Measurements from ENCODE around the gene APCDD1L. TPM values are rescaled to one million over a fixed set of nuclear protein-coding genes. Genes with fewer than 3 reads are reported as not detected.

APCDD1L gene
- total and polyA plus RNA-seq, 2 experiments from 2014 or later = 16.6 to 25.6 TPM

DNA sequence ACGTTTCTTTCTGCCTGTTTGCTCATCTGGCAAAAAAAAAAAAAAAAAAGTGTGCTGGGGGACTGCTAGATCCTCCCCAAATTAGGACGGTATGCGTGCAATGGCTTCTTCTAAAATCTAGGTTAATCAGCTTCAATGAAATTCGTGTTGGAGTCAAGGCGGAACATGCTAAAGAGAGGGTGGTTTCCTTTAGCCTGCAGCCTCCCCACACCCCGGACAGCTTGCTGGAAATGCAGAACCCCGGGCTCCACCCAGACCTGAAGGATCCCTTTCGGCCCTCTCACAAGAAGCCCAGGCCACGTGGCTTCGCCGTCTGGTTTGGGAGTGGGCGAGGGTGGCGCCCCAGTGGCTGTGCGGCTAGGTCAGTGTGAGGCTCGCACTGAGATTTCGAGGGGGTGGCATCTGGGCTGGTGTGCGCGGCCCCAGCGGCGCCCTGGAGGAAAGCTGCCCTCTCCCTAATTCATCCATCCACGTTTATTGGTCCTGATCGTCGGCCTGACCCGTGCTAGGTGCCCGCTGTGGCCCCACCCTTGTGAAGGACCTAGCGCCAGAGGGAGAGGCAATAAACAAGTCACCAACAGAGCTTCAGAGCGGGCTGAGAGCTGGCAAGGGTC is 49.0 kb downstream of the APCDD1L start:
- Histone ChIP-seq H3K27ac (no peak overlapping the region), H3K4me2 (ENCODE audit: unreplicated experiment) (no peak overlapping the region), H3K9me2 (ENCODE audit: insufficient read depth) (no peaks in the 10 kb centered on the region), H3K9ac (no peak overlapping the region), H3F3A (ENCODE audit: insufficient read depth) (peaks cover 6% of the 10 kb centered on the region; the same call in 1 of the 2 replicates), H3K36me3 (ENCODE audit: low read depth) (no peaks in the 10 kb centered on the region), H3K79me2 (ENCODE audit: insufficient read depth) (no peaks in the 10 kb centered on the region), H3K4me3 (no peak overlapping the region), H3K9me3 (ENCODE audit: low read depth) (no peaks in the 10 kb centered on the region), H3K4me1 (ENCODE audit: insufficient read depth) (no peaks in the 10 kb centered on the region), H3K27me3 (replicated peaks; ENCODE audit: insufficient read depth) (no peaks in the 10 kb centered on the region), H4K20me1 (ENCODE audit: insufficient read depth) (no peaks in the 10 kb centered on the region), H2AFZ (no peak overlapping the region)
- no peak for DNase-seq
- 91 to 92% methylated on average over 27 of the region's 27 CpGs for WGBS, 2 experiments (ENCODE audit: low coverage in 1 of 2, low lambda C conversion rate in 2 of 2, missing lambda C conversion rate in 2 of 2)
- TF ChIP-seq EZH2 (IDR thresholded peaks at IDR 0.05; ENCODE audit: insufficient read depth, poor library complexity, severe bottlenecking) (no peak), EZH2phosphoT487 (IDR thresholded peaks at IDR 0.05; ENCODE audit: insufficient read depth, low read depth) (no peak)
- in situ Hi-C loops (cut with MboI) = no loop called here

GRCh38 chr20:58464838-58465237 is 50.4 kb downstream of the APCDD1L start:
- no peak overlapping the region for H3K4me2 ChIP-seq (ENCODE audit: unreplicated experiment)
- DNase-seq = no peak
- WGBS, 2 experiments (ENCODE audit: low coverage in 1 of 2, low lambda C conversion rate in 2 of 2, missing lambda C conversion rate in 2 of 2) = 66 to 67% methylated on average over 8 of the region's 8 CpGs
- H3K4me3 ChIP-seq = no peak overlapping the region
- no peaks in the 10 kb centered on the region for H3K79me2 ChIP-seq (ENCODE audit: insufficient read depth)
- no peak for TF ChIP-seq EZH2phosphoT487 (IDR thresholded peaks at IDR 0.05; ENCODE audit: insufficient read depth, low read depth)
- TF ChIP-seq EZH2 (IDR thresholded peaks at IDR 0.05; ENCODE audit: insufficient read depth, poor library complexity, severe bottlenecking) = no peak
- no peaks in the 10 kb centered on the region for H3K36me3 ChIP-seq (ENCODE audit: low read depth)
- no peak overlapping the region for H2AFZ ChIP-seq
- in situ Hi-C loops (cut with MboI) = no loop called here
- no peak overlapping the region for H3K27ac ChIP-seq
- no peaks in the 10 kb centered on the region for H4K20me1 ChIP-seq (ENCODE audit: insufficient read depth)
- H3K9me3 ChIP-seq (ENCODE audit: low read depth) = no peaks in the 10 kb centered on the region
- H3K27me3 ChIP-seq (replicated peaks; ENCODE audit: insufficient read depth) = no peaks in the 10 kb centered on the region
- H3F3A ChIP-seq (ENCODE audit: insufficient read depth) = peaks cover 6% of the 10 kb centered on the region; the same call in 1 of the 2 replicates
- H3K4me1 ChIP-seq (ENCODE audit: insufficient read depth) = no peaks in the 10 kb centered on the region
- H3K9ac ChIP-seq = no peak overlapping the region
- no peaks in the 10 kb centered on the region for H3K9me2 ChIP-seq (ENCODE audit: insufficient read depth)

DNA sequence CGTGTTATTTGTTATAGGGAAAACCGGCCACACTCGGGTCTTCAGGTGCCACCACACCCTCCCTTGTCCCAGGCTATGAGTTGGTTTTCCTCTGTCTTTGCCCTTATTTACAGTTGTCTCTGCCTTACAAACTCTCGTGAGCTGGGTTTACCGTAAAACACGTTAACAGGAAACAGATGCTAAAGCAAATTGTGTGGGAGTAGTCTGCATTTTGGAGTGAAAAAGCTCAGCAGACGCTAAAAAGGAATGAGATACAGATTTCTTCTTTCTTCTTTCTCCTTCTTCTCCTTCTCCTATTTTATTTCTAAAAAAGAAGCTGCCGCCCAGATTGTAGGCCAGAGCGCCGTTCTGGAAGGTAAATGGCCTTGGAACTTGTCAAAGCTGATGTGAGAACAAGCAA is 51.9 kb downstream of the APCDD1L start:
- Histone ChIP-seq H4K20me1 (ENCODE audit: insufficient read depth) (no peaks in the 10 kb centered on the region), H3F3A (ENCODE audit: insufficient read depth) (peaks cover 6% of the 10 kb centered on the region; the same call in 1 of the 2 replicates), H3K4me3 (no peak overlapping the region), H3K27ac (no peak overlapping the region), H3K4me2 (ENCODE audit: unreplicated experiment) (no peak overlapping the region), H3K4me1 (ENCODE audit: insufficient read depth) (no peaks in the 10 kb centered on the region), H3K9me2 (ENCODE audit: insufficient read depth) (no peaks in the 10 kb centered on the region), H3K9ac (no peak overlapping the region), H3K36me3 (ENCODE audit: low read depth) (no peaks in the 10 kb centered on the region), H2AFZ (no peak overlapping the region), H3K9me3 (ENCODE audit: low read depth) (no peaks in the 10 kb centered on the region), H3K79me2 (ENCODE audit: insufficient read depth) (no peaks in the 10 kb centered on the region), H3K27me3 (replicated peaks; ENCODE audit: insufficient read depth) (no peaks in the 10 kb centered on the region)
- in situ Hi-C loops (cut with MboI) = no loop called here
- WGBS, 2 experiments (ENCODE audit: low coverage in 1 of 2, low lambda C conversion rate in 2 of 2, missing lambda C conversion rate in 2 of 2) = 50% methylated on average over 10 of the region's 10 CpGs
- DNase-seq = peak; percentile 20
- no peak for TF ChIP-seq EZH2phosphoT487 (IDR thresholded peaks at IDR 0.05; ENCODE audit: insufficient read depth, low read depth)
- TF ChIP-seq EZH2 (IDR thresholded peaks at IDR 0.05; ENCODE audit: insufficient read depth, poor library complexity, severe bottlenecking) = no peak

GRCh38 chr20:58461899-58462298 is 53.3 kb downstream of the APCDD1L start:
- Histone ChIP-seq H4K20me1 (ENCODE audit: insufficient read depth) (no peaks in the 10 kb centered on the region), H3K27me3 (replicated peaks; ENCODE audit: insufficient read depth) (no peaks in the 10 kb centered on the region), H3K36me3 (ENCODE audit: low read depth) (no peaks in the 10 kb centered on the region), H3F3A (ENCODE audit: insufficient read depth) (peaks cover 6% of the 10 kb centered on the region; the same call in 1 of the 2 replicates), H3K9me3 (ENCODE audit: low read depth) (no peaks in the 10 kb centered on the region), H3K4me3 (no peak overlapping the region), H3K4me2 (ENCODE audit: unreplicated experiment) (no peak overlapping the region), H2AFZ (no peak overlapping the region), H3K9ac (no peak overlapping the region), H3K9me2 (ENCODE audit: insufficient read depth) (no peaks in the 10 kb centered on the region), H3K79me2 (ENCODE audit: insufficient read depth) (no peaks in the 10 kb centered on the region), H3K27ac (no peak overlapping the region), H3K4me1 (ENCODE audit: insufficient read depth) (no peaks in the 10 kb centered on the region)
- in situ Hi-C loops (cut with MboI) = no loop called here
- no peak for DNase-seq
- no peak for TF ChIP-seq EZH2phosphoT487 (IDR thresholded peaks at IDR 0.05; ENCODE audit: insufficient read depth, low read depth)
- TF ChIP-seq EZH2 (IDR thresholded peaks at IDR 0.05; ENCODE audit: insufficient read depth, poor library complexity, severe bottlenecking) = no peak
- WGBS, 2 experiments (ENCODE audit: low coverage in 1 of 2, low lambda C conversion rate in 2 of 2, missing lambda C conversion rate in 2 of 2) = 94 to 99% methylated on average over 6 of the region's 6 CpGs
